Measurements from ENCODE around the gene RNF130.

The RNF130 gene

DNA sequence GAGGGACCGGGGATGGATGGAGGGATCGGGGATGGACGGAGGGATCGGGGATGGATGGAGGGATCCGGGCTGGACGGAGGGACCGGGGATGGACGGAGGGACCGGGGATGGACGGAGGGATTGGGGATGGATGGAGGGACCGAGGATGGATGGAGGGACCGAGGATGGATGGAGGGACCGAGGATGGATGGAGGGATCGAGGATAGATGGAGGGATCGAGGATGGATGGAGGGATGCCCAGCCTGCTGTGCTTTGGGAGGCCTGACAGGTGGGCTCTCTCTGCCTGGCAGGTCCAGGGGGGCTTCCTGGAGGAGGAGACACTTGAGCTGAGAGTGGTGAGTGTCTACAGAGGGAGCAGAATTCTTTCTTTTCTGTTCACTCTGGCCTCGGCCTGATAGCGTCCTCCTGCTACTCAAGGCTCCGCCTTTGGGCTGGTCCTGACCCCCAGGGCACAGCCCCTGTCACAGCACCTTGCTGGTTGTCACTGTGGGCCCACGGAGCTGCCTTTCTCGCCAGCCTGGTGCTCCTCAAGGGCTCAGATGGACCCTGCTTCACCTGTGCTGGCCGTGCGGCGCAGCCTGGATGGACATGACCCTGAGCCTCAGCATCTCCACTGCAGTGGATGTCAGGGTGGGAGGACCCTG is 42.2 kb upstream of the RNF130 start:
- TF ChIP-seq, protein P1, sequence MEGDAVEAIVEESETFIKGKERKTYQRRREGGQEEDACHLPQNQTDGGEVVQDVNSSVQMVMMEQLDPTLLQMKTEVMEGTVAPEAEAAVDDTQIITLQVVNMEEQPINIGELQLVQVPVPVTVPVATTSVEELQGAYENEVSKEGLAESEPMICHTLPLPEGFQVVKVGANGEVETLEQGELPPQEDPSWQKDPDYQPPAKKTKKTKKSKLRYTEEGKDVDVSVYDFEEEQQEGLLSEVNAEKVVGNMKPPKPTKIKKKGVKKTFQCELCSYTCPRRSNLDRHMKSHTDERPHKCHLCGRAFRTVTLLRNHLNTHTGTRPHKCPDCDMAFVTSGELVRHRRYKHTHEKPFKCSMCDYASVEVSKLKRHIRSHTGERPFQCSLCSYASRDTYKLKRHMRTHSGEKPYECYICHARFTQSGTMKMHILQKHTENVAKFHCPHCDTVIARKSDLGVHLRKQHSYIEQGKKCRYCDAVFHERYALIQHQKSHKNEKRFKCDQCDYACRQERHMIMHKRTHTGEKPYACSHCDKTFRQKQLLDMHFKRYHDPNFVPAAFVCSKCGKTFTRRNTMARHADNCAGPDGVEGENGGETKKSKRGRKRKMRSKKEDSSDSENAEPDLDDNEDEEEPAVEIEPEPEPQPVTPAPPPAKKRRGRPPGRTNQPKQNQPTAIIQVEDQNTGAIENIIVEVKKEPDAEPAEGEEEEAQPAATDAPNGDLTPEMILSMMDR (IDR thresholded peaks at IDR 0.05; ENCODE audit: low read length), result no peak
- no peak for TF ChIP-seq EZH2 (IDR thresholded peaks at IDR 0.05; ENCODE audit: borderline replicate concordance, low read length)
- no peak overlapping the region for H3K4me3 ChIP-seq (ENCODE audit: low read depth, low read length, poor library complexity, severe bottlenecking)
- H3K79me2 ChIP-seq (ENCODE audit: insufficient read depth, low read length), result no peaks in the 10 kb centered on the region
- H3K9ac ChIP-seq (ENCODE audit: low read length), result no peak overlapping the region
- no peaks in the 10 kb centered on the region for H3K36me3 ChIP-seq (ENCODE audit: insufficient read depth, low read length)
- H3K4me2 ChIP-seq (ENCODE audit: low read length), result no peak overlapping the region
- H3K4me1 ChIP-seq (ENCODE audit: insufficient read depth, low read length, severe bottlenecking), result no peaks in the 10 kb centered on the region
- no peak overlapping the region for H3K27ac ChIP-seq (ENCODE audit: low read depth, low read length, poor library complexity, severe bottlenecking)
- no peaks in the 10 kb centered on the region for H4K20me1 ChIP-seq (ENCODE audit: insufficient read depth, low read length)
- no peak overlapping the region for H2AFZ ChIP-seq (ENCODE audit: low read length)
- H3K9me3 ChIP-seq (ENCODE audit: low read length), result no peaks in the 10 kb centered on the region
- H3K27me3 ChIP-seq (ENCODE audit: insufficient read depth, low read length), result no peaks in the 10 kb centered on the region
- no peaks in the 10 kb centered on the region for H3F3A ChIP-seq (ENCODE audit: insufficient read depth, low read length)
- no peaks in the 10 kb centered on the region for H3K9me2 ChIP-seq (ENCODE audit: low read depth, low read length)

DNA sequence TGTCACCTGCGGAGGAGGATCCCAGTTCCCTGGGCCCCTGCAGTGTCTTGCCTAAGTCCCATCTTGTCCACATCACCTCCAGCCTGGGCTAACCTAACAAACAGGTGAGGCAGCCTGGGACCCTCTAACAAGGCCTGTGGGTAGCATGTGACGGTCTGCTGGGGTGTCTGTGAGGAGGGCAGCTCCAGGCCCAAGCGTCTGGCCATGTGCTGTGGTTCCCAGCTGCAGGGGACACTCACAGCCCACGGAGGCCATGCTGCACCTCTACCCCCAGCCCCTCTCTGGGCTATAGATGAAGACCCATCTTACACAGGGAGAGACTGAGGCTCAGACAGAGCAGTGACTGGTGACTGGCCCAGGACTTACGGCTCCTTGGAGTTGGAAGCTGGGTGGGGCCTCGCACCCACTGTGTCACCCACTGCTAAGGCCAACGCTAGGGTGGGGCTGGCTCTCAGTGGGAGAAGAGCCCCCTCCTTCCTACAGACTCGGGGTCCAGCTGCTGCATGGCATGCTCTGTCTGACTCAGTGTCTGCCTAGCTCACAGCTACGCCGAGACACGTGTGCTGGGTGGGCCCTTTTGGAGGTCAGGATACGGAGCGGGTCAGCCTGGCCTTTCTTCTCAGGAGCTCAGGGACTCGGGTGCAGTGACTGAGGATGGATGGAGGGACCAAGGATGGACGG is 40.8 kb upstream of the RNF130 start:
- Histone ChIP-seq H3K9me2 (ENCODE audit: low read depth, low read length) (no peaks in the 10 kb centered on the region), H3K4me3 (ENCODE audit: low read depth, low read length, poor library complexity, severe bottlenecking) (no peak overlapping the region), H3K4me2 (ENCODE audit: low read length) (no peak overlapping the region), H3K4me1 (ENCODE audit: insufficient read depth, low read length, severe bottlenecking) (no peaks in the 10 kb centered on the region), H3F3A (ENCODE audit: insufficient read depth, low read length) (no peaks in the 10 kb centered on the region), H4K20me1 (ENCODE audit: insufficient read depth, low read length) (no peaks in the 10 kb centered on the region), H3K9me3 (ENCODE audit: low read length) (0 out of 2 replicates have a peak, but pooled peaks cover 2% of the 10 kb centered on the region), H3K9ac (ENCODE audit: low read length) (no peak overlapping the region), H3K36me3 (ENCODE audit: insufficient read depth, low read length) (no peaks in the 10 kb centered on the region), H2AFZ (ENCODE audit: low read length) (no peak overlapping the region), H3K27me3 (ENCODE audit: insufficient read depth, low read length) (no peaks in the 10 kb centered on the region), H3K27ac (ENCODE audit: low read depth, low read length, poor library complexity, severe bottlenecking) (no peak overlapping the region), H3K79me2 (ENCODE audit: insufficient read depth, low read length) (no peaks in the 10 kb centered on the region)
- TF ChIP-seq, protein P1 (IDR thresholded peaks at IDR 0.05; ENCODE audit: low read length), result no peak
- no peak for TF ChIP-seq EZH2 (IDR thresholded peaks at IDR 0.05; ENCODE audit: borderline replicate concordance, low read length)

DNA sequence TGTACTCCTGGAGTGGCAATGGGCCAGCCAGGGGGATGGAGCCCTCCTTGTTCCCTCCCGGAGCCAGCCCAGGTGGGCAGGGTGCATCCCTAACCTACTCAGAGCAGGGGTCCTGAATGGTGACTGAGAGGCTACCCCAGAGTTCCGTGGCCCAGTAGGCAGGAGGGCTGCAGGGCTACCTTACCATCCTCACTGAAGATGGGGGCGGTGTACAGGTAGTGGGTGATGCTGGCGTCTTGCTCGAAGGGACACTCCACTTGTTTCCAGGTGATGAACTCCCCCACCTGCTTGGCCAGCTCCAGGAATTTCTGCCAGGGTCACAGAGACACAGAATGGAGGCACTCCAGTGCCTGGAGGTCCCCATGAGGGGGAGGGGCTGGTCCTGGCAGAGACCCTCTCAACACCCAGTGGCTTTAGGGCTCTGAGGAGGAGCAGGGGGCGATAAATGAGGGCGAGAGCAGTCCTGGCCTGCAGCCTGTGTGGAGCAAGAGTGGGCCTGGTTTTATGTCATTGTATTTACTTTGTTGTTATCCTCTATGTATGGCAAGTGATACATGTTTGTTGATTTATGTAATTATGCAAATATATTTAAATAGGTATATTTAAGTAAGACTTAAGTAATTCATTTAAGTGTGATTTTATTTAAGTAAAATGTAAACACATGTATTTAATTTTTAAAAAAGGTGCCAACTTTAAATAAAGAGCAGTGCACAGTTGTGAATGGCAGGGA is 39.9 kb upstream of the RNF130 start:
- H3K27me3 ChIP-seq (ENCODE audit: insufficient read depth, low read length), result no peaks in the 10 kb centered on the region
- no peaks in the 10 kb centered on the region for H3K4me1 ChIP-seq (ENCODE audit: insufficient read depth, low read length, severe bottlenecking)
- peaks cover 8% of the 10 kb centered on the region; the same call in 1 of the 2 replicates for H3K9me3 ChIP-seq (ENCODE audit: low read length)
- no peaks in the 10 kb centered on the region for H3K79me2 ChIP-seq (ENCODE audit: insufficient read depth, low read length)
- no peak overlapping the region for H3K27ac ChIP-seq (ENCODE audit: low read depth, low read length, poor library complexity, severe bottlenecking)
- H2AFZ ChIP-seq (ENCODE audit: low read length), result no peak overlapping the region
- H3F3A ChIP-seq (ENCODE audit: insufficient read depth, low read length), result no peaks in the 10 kb centered on the region
- TF ChIP-seq, protein P1 (IDR thresholded peaks at IDR 0.05; ENCODE audit: low read length), result no peak
- no peak for TF ChIP-seq EZH2 (IDR thresholded peaks at IDR 0.05; ENCODE audit: borderline replicate concordance, low read length)
- H3K4me3 ChIP-seq (ENCODE audit: low read depth, low read length, poor library complexity, severe bottlenecking), result no peak overlapping the region
- no peaks in the 10 kb centered on the region for H4K20me1 ChIP-seq (ENCODE audit: insufficient read depth, low read length)
- no peak overlapping the region for H3K4me2 ChIP-seq (ENCODE audit: low read length)
- no peak overlapping the region for H3K9ac ChIP-seq (ENCODE audit: low read length)
- H3K9me2 ChIP-seq (ENCODE audit: low read depth, low read length), result no peaks in the 10 kb centered on the region
- H3K36me3 ChIP-seq (ENCODE audit: insufficient read depth, low read length), result no peaks in the 10 kb centered on the region

All from OCI-LY1 (cell line).